DND-41 (cell line): Measurements from ENCODE around the gene WNT8B.

Source experiments
- ATAC-seq: fragments of 200-7000 bp; cut with Tn5 transposase; 3 replicates; pipeline ENCODE4 v1.9.1; 2021; ENCODE audit warnings: low read depth; ENCODE audit not compliant: insufficient read depth
- DNase-seq: peaks from one replicate; pipeline ENCODE4 v3.0.0-alpha.2; 2020
- H2AFZ ChIP-seq: 2 replicates; pipeline ENCODE4 v1.6.0; 2012; ENCODE audit warnings: low read depth, low read length
- H3K27ac ChIP-seq: 2 replicates; pipeline ENCODE4 v1.5.1; 2012; ENCODE audit warnings: low read length, inconsistent platforms
- H3K27me3 ChIP-seq: fragments of 200-600 bp; sonication (generic); 2 replicates; pipeline ENCODE4 v1.6.0; 2012; ENCODE audit warnings: low read length, mild to moderate bottlenecking, inconsistent platforms; ENCODE audit not compliant: insufficient read depth, poor library complexity
- H3K36me3 ChIP-seq: 2 replicates; pipeline ENCODE4 v1.5.1; 2012; ENCODE audit warnings: low read length, inconsistent platforms; ENCODE audit not compliant: insufficient read depth
- H3K4me1 ChIP-seq: 2 replicates; pipeline ENCODE4 v1.5.1; 2012; ENCODE audit warnings: mild to moderate bottlenecking, low read length; ENCODE audit not compliant: insufficient read depth
- H3K4me2 ChIP-seq: 2 replicates; pipeline ENCODE4 v1.6.0; 2012; ENCODE audit warnings: mild to moderate bottlenecking, moderate library complexity, low read length, inconsistent platforms; ENCODE audit not compliant: insufficient read depth
- H3K4me3 ChIP-seq, 2 experiments: fragments of 200-600 bp in 1 of 2; shearing (Covaris generic) in 1 of 2; 2 replicates each; pipeline ENCODE4 v1.5.1; 2012 to 2016; ENCODE audit warnings: inconsistent platforms in 2 of 2, low read length in 2 of 2, mild to moderate bottlenecking in 2 of 2, low read depth in 1 of 2, moderate library complexity in 1 of 2
- H3K79me2 ChIP-seq: 2 replicates; pipeline ENCODE4 v1.6.0; 2012; ENCODE audit warnings: low read length, inconsistent platforms; ENCODE audit not compliant: insufficient read depth
- H3K9ac ChIP-seq: 2 replicates; pipeline ENCODE4 v1.6.0; 2012; ENCODE audit warnings: low read depth, mild to moderate bottlenecking, inconsistent platforms, low read length, moderate library complexity
- H3K9me3 ChIP-seq: 2 replicates; pipeline ENCODE4 v1.5.1; 2012; ENCODE audit warnings: low read length, moderate library complexity, mild to moderate bottlenecking, inconsistent platforms; ENCODE audit not compliant: insufficient read depth, severe bottlenecking
- H4K20me1 ChIP-seq: 2 replicates; pipeline ENCODE4 v1.6.0; 2012; ENCODE audit warnings: low read length; ENCODE audit not compliant: insufficient read depth
- EZH2 ChIP-seq: IDR thresholded peaks from 3 replicates; pipeline ENCODE4 v1.6.1; 2012; ENCODE audit warnings: borderline replicate concordance, low read depth, mild to moderate bottlenecking, moderate library complexity, low read length, inconsistent platforms; ENCODE audit not compliant: severe bottlenecking
- TF ChIP-seq, protein P1 (sequence below): IDR thresholded peaks from 2 replicates; pipeline ENCODE4 v1.5.1; 2012; ENCODE audit warnings: borderline replicate concordance, low read length, moderate library complexity, mild to moderate bottlenecking; ENCODE audit not compliant: poor library complexity, severe bottlenecking; ENCODE audit errors: extremely low read depth

WNT8B gene

DNA sequence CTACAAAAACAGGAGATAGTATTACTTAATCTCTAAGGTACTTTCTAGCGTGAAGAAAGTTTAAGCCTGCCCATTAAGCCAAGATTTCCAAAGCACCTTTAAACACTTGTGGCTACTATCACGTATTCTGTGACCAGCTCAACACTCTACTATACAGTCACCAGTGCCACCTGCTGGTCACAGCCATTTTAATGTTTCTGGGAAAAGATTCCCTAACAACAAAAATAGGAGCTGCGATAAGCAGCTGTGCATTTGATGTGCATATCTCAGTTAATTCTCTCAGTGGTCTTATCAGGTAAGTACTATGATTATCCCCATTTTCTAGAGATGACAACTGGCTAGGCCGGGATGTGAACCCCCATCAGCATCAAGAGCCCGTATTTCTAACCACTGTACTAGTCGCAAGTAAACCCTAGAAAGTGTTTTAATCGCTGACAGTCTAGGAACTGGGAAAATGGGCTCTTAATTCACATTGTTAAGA lies 56.0 kb downstream of the WNT8B start:
- TF ChIP-seq, protein P1, sequence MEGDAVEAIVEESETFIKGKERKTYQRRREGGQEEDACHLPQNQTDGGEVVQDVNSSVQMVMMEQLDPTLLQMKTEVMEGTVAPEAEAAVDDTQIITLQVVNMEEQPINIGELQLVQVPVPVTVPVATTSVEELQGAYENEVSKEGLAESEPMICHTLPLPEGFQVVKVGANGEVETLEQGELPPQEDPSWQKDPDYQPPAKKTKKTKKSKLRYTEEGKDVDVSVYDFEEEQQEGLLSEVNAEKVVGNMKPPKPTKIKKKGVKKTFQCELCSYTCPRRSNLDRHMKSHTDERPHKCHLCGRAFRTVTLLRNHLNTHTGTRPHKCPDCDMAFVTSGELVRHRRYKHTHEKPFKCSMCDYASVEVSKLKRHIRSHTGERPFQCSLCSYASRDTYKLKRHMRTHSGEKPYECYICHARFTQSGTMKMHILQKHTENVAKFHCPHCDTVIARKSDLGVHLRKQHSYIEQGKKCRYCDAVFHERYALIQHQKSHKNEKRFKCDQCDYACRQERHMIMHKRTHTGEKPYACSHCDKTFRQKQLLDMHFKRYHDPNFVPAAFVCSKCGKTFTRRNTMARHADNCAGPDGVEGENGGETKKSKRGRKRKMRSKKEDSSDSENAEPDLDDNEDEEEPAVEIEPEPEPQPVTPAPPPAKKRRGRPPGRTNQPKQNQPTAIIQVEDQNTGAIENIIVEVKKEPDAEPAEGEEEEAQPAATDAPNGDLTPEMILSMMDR, result peak; percentile 89
- no peak for TF ChIP-seq EZH2
- H3K9ac ChIP-seq, result 0 out of 2 replicates have a peak overlapping the region, but pooled peaks have one; percentile 5
- H3K79me2 ChIP-seq, result no peaks in the 10 kb centered on the region
- ATAC-seq (peak; percentile 82), DNase-seq (peak; percentile 75)
- peaks cover 12% of the 10 kb centered on the region for H3K4me1 ChIP-seq
- no peak overlapping the region for H3K4me2 ChIP-seq
- no peak overlapping the region for H2AFZ ChIP-seq
- no peaks in the 10 kb centered on the region for H4K20me1 ChIP-seq
- H3K27me3 ChIP-seq, result no peaks in the 10 kb centered on the region
- H3K4me3 ChIP-seq, result no peak overlapping the region
- H3K27ac ChIP-seq, result peak overlapping the region; percentile 35
- H3K9me3 ChIP-seq, result no peaks in the 10 kb centered on the region
- peaks cover 31% of the 10 kb centered on the region for H3K36me3 ChIP-seq

DNA sequence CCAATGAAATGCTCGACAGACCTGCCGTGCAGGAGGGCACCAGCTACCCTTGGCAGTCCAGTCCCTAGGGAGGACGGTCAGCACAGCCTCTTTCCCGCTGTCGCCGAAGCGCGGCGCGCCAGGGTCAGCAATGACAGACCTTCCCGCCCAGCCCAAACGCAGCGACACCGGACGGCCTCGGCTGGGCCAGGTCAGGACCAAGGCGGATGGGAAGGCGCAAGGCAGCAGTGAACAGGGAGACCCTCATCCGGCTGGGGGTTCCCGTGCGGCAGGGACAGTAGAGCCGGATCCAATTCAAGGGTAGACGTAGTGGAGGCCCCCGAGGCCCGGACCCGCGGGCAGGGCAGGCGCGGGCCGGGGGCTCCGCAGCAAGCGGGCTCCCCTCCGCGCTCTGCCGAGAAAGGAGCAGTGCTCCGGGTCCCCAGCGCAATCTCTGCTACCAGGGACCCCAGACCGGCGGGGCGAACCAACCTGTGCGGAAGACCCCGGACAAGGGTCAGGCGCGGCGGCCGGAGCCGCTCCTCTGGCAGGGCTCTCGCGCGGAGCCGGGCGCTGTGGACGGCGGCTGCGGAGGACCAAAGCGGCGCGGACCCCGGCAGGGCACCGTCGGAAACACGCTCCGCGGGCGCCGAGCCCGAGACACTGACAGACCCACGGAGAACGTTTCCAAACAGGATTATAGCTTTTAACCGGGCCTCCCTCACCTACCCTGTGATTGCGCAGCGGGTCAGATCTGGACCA lies 56.7 kb downstream of the WNT8B start, which contains the start of gene SEC31B:
SEC31B (minus strand) TSS at position 551 of the 741 bp plus-strand sequence. CDS start 2,909 bp downstream, outside the sequence.
- no peak for TF ChIP-seq EZH2
- TF ChIP-seq, protein P1, result no peak
- 0 out of 2 replicates have a peak within 1 kb of the TSS, but pooled peaks have one; percentile 5 for H3K9ac ChIP-seq
- H3K9me3 ChIP-seq, result no peaks in the 10 kb centered on the region
- peak within 1 kb of the TSS; percentile 35 for H3K27ac ChIP-seq
- H3K4me3 ChIP-seq, result no peak within 1 kb of the TSS
- DNase-seq (no peak), ATAC-seq (no peak)
- peaks cover 12% of the 10 kb centered on the region for H3K4me1 ChIP-seq
- peaks cover 37% of the 10 kb centered on the region for H3K36me3 ChIP-seq
- no peaks in the 10 kb centered on the region for H3K27me3 ChIP-seq
- no peaks in the 10 kb centered on the region for H3K79me2 ChIP-seq
- no peak within 1 kb of the TSS for H2AFZ ChIP-seq
- peaks cover 3% of the 10 kb centered on the region; the same call in 1 of the 2 replicates for H4K20me1 ChIP-seq
- H3K4me2 ChIP-seq, result no peak within 1 kb of the TSS

DNA sequence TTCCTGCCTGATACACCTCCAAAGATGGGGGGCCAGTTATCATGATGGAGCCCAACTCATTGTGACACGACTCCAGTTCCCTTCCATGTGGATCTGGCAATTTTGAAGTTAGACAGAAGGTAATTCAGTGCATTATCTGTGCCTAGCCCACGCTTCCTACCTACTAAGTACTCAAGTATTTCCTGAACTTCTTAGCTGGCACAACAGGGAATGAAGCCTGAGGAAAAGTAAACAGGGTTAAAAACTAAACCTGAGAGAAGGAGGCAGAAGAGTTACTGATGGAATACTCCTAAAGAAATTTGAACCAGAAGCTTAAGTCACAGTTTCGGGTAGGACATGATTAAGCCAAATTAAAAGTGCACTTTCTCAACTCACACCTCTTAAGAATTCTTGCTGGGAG lies 58.0 kb downstream of the WNT8B start:
- Histone ChIP-seq H3K4me2 (no peak overlapping the region), H4K20me1 (peaks cover 5% of the 10 kb centered on the region; the same call in 1 of the 2 replicates), H3K9me3 (no peaks in the 10 kb centered on the region), H3K9ac (no peak overlapping the region), H3K36me3 (peaks cover 45% of the 10 kb centered on the region), H3K4me3 (no peak overlapping the region), H3K27ac (no peak overlapping the region), H2AFZ (no peak overlapping the region), H3K4me1 (peaks cover 12% of the 10 kb centered on the region), H3K79me2 (no peaks in the 10 kb centered on the region), H3K27me3 (no peaks in the 10 kb centered on the region)
- ATAC-seq (no peak), DNase-seq (no peak)
- TF ChIP-seq, protein P1, result no peak
- no peak for TF ChIP-seq EZH2
